M059J (cell line): ENCODE measurements around the gene ZNF518A. TPM values are rescaled to one million over a fixed set of nuclear protein-coding genes. Genes with fewer than 3 reads are reported as not detected.
"Not testable (repeated sequence)": the region's sequence is repeated elsewhere in the genome, so short reads cannot be mapped to it uniquely, and the experiment has no call there.

Experiments
- DNase-seq: peaks from one replicate; pipeline ENCODE4 v3.0.0-alpha.2; 2012; ENCODE audit warnings: low read depth
- total RNA-seq: library from RNA; depleted of rRNA; stranded (reverse); fragments of >200 nt; shearing (Covaris generic); gene quantifications from 2 replicates; pipeline ENCODE4 v1.2.3, GENCODE V29; 2014; rRNA removed

The ZNF518A gene
- total RNA-seq, 1 experiment from 2014 or later, result 2.8 TPM

GRCh38 chr10:96136810-96137209 is 6.7 kb downstream of the ZNF518A start:
- no peak for DNase-seq

- no peak for DNase-seq
Measured at GRCh38 chr10:96137567-96137966, 7.5 kb downstream of the ZNF518A start.

GRCh38 chr10:96138102-96138501 is 8.0 kb downstream of the ZNF518A start:
- no peak for DNase-seq

- no peak for DNase-seq
Measured at GRCh38 chr10:96152437-96152836, 22.3 kb downstream of the ZNF518A start.

GRCh38 chr10:96153070-96153469 is 23.0 kb downstream of the ZNF518A start:
- no peak for DNase-seq

- DNase-seq, result no peak
Measured at GRCh38 chr10:96165726-96166125, 35.6 kb downstream of the ZNF518A start.

- no peak for DNase-seq
Measured at GRCh38 chr10:96168546-96168945, 38.4 kb downstream of the ZNF518A start.

- no peak for DNase-seq
Measured at GRCh38 chr10:96170230-96170629, 40.1 kb downstream of the ZNF518A start.

- no peak for DNase-seq
Measured at GRCh38 chr10:96172666-96173065, 42.6 kb downstream of the ZNF518A start.

GRCh38 chr10:96176985-96177384 is 46.9 kb downstream of the ZNF518A start:
- no peak for DNase-seq

GRCh38 chr10:96188421-96188820 is 58.3 kb downstream of the ZNF518A start:
- no peak for DNase-seq

- DNase-seq, result no peak
Measured at GRCh38 chr10:96188916-96189315, 58.8 kb downstream of the ZNF518A start.

- not testable (repeated sequence) for DNase-seq
Measured at GRCh38 chr10:96189505-96189904, 59.4 kb downstream of the ZNF518A start.

- no peak for DNase-seq
Measured at GRCh38 chr10:96201525-96201924, 71.4 kb downstream of the ZNF518A start.

GRCh38 chr10:96205580-96205979 is 75.5 kb downstream of the ZNF518A start:
- no peak for DNase-seq

- DNase-seq, result no peak
Measured at GRCh38 chr10:96208271-96208670, 78.2 kb downstream of the ZNF518A start.

- no peak for DNase-seq
Measured at GRCh38 chr10:96208946-96209345, 78.8 kb downstream of the ZNF518A start.

GRCh38 chr10:96211764-96212163 is 81.7 kb downstream of the ZNF518A start:
- DNase-seq, result no peak

GRCh38 chr10:96212911-96213310 is 82.8 kb downstream of the ZNF518A start:
- DNase-seq, result no peak

Other genes with a start within 250 kb of the ZNF518A start
- not detected in 2 replicates for gene CC2D2B, start 222.3 kb upstream of the ZNF518A start, total RNA-seq
- gene CCNJ, start 86.7 kb upstream of the ZNF518A start, total RNA-seq, result 3.8 and 4.1 TPM in 2 replicates
- not detected in 2 replicates for gene BLNK, start 141.3 kb downstream of the ZNF518A start, total RNA-seq
- gene DNTT, start 174.1 kb downstream of the ZNF518A start, total RNA-seq, result not detected in 2 replicates
- gene OPALIN, start 228.7 kb downstream of the ZNF518A start, total RNA-seq, result not detected in 2 replicates